H1 (cell line): Measurements from ENCODE around the gene PLB1. TPM values are rescaled to one million over a fixed set of nuclear protein-coding genes. Genes with fewer than 3 reads are reported as not detected.

Source experiments
- E2F6 ChIP-seq: IDR thresholded peaks from 2 replicates; pipeline ENCODE4 v1.6.1; 2012; ENCODE audit warnings: inconsistent platforms
- GABPA ChIP-seq: IDR thresholded peaks from 2 replicates; pipeline ENCODE4 v1.6.1; 2011; ENCODE audit warnings: mild to moderate bottlenecking, low read length, moderate library complexity, borderline replicate concordance; ENCODE audit not compliant: insufficient read depth
- JUN ChIP-seq: IDR thresholded peaks from 2 replicates; pipeline ENCODE4 v1.6.1; 2011; ENCODE audit warnings: low read depth, mild to moderate bottlenecking, improper control_type of control experiment, low read length
- TAF7 ChIP-seq: optimal IDR thresholded peaks from 2 replicates; pipeline ENCODE3; 2011; ENCODE audit warnings: low read depth, mild to moderate bottlenecking, inconsistent platforms, low read length, moderate library complexity, borderline replicate concordance
- polyA plus RNA-seq, 7 experiments: library from polyadenylated mRNA; depleted of rRNA in 3 of 7; stranded (reverse) in 5 of 7; unstranded in 2 of 7; fragments of >200 nt in 5 of 7; fragments of 200-250 nt in 2 of 7; gene quantifications; 1 replicate in 5 of 7; 2 replicates in 1 of 7; 4 replicates in 1 of 7; pipeline versions ENCODE4 v1.2.1 to v1.2.3, GENCODE V29; 2011 to 2013; ENCODE audit warnings: missing spikeins in 2 of 7, mixed read lengths in 2 of 7
- total RNA-seq: library from RNA; stranded (reverse); fragmentation: NEBNext Ultra II Directional; extraction: Animal tissue kit (Norgen Biotek cat#: 25700); gene quantifications from 2 replicates; pipeline ENCODE4 v1.2.1, GENCODE V29; 2021

PLB1 gene
- total and polyA plus RNA-seq, 2 of the 8 experiments (the other 6 are each of a cell fraction or from before 2014, with no cell fraction given): 0.20 to 0.36 TPM

- TF ChIP-seq GABPA: no peak
- no peak for TF ChIP-seq TAF7
- no peak for TF ChIP-seq JUN
- TF ChIP-seq E2F6: no peak
These were observed 36.5 kb downstream of the PLB1 start (continued) for GRCh38 chr2:28532399-28532798.
